NCI-H748 (cell line): ENCODE results near the gene RADIL.

Source experiments
- DNase-seq: peaks from one replicate; lab custom pipeline; 2025; ENCODE audit not compliant: unreplicated experiment; lab: John Stamatoyannopoulos, UW

Gene RADIL

GRCh38 chr7:4851459-4852422, 31.8 kb downstream of the RADIL start:
- no peak for DNase-seq

- DNase-seq: no peak
These were observed 33.2 kb downstream of the RADIL start for GRCh38 chr7:4850262-4850795.

- DNase-seq: peak; percentile 59
These were observed 34.1 kb downstream of the RADIL start for GRCh38 chr7:4849390-4849789.

DNA sequence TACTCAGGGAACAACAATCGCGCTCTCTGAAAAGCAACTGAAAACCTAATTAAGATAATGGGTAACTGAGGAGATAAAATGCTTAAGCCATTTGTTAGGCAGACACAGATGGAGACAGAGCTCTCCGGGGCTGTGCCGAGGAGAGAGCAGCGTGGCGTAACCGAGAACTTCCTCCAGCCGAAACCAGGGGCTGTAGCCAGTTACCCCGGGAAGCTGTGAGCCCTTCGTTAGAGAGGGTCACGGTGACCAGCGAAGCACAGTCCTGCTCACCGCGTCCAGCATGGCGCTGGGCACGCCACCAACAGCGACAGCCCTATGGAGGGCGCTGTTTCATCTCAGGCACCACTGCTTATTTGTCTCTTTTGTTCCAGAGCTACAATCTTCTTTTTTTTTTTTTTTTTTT, 37.8 kb downstream of the RADIL start:
- DNase-seq: peak; percentile 27

DNA sequence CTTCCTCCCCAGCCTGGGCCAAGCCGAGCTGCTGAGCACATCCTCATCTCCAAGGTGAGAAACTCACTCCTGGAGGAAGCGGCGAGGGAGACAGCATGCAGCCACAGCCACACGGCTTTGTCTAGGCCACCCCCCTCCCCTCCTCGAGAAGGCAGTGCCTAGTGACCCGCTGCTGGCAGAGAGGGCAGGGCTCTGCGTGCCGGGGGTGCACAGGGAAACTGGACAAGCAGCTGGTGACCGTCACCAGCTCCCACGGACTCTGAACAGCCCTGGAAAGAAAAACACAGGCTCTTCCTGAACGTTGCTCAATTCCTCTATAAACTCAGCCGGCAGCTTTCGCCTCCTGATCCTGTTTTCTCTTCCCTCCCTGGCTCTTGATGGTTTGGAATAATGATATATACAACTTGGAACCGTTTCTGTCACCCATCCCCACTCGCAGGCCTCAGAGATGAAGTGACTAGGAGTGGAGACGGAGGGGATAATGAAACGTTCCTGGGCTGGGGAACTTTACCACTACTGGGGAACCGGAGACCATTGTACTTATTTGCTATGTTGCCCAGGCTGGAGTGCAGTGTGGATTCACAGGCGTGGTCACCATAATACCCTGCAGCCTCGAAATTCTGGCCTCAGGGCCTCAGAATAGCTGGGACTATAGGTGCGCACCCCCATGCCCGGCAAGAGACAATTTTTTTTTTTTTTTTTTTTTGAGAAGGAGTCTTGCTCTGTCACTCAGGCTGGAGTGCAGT, 41.0 kb downstream of the RADIL start:
- DNase-seq: no peak

DNA sequence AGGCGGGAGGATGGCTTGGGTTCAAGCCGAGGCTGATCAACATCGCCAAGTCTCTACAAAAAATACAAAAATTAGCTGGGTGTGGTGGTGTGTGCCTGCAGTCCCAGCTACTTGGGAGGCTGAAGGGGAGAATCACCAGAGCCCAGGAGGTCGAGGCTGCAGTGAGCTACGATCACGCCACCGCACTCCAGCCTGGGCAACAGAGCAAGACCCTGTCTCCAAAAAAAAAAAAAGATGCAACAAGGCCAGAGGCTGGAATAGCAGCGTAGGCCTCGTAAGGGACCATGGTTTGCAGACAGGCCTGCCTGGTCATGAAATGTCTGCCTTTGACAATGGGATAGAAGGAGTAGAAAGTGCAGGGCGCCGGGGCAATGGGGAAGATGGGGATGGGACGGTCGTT, 41.7 kb downstream of the RADIL start:
- no peak for DNase-seq

- no peak for DNase-seq
These were observed 42.3 kb downstream of the RADIL start for GRCh38 chr7:4841007-4841784.

DNA sequence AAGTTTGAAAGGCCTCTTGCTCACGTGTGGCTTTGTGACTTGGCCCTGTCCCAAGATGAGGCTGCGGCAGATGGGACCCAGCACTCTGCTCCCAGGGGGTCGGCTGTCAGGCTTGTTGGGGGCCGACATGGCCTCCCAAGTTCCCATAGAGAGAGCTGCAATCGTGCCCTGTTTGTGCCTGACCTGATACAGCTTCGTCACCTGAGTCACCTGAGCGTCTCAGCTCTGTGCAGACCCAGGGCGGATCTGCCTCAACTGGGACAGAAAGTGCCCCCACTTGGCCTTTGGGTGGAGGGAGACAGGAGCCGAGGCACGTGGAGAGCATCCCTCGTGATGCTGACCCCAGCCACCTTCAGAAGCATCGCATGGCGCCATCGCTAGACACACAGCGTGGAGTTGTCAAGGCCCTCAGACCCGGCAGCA, 43.4 kb downstream of the RADIL start:
- no peak for DNase-seq

GRCh38 chr7:4838626-4839334, 44.7 kb downstream of the RADIL start:
- DNase-seq: no peak

- peak; percentile 60 for DNase-seq
These were observed 45.5 kb downstream of the RADIL start for GRCh38 chr7:4837803-4838625.

DNA sequence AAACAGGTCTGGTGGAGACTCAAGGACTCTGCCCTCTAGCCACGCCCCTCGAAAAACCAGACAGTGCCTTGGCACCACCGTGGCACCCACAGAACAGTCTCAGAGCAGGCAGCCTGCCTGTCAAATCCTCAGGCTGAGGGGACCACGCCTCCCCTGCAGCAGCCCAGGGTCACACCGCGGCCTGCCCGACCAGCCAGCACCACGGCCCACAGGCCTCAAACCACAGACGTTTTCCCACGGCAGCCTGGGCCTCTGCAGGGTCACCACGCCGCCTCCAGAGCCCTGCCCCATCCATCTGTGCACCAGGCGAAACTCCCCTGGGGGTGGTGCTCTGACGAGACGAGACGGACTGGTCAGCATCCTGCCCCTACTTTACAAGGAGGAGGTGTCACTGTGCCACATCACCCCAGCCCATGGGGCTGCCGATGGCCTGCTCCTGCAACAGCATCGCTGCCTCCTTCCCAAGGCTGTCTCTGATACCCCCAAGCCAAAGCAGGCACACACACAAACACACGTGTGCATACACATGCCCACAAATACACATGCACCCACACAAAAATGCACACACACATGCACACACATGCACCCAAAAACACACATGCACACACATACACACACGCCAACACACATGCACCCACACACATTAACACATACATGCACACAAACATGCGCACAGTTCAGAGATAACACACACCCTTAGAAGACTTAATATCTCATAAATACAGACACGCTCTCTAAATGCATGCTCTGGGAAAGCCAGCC, 46.3 kb downstream of the RADIL start:
- no peak for DNase-seq

- no peak for DNase-seq
These were observed 47.3 kb downstream of the RADIL start for GRCh38 chr7:4836206-4836661.

GRCh38 chr7:4835398-4836205, 47.9 kb downstream of the RADIL start:
- no peak for DNase-seq

- DNase-seq: no peak
These were observed 48.7 kb downstream of the RADIL start for GRCh38 chr7:4834601-4835397.

- no peak for DNase-seq
These were observed 49.6 kb downstream of the RADIL start for GRCh38 chr7:4833691-4834600.

DNA sequence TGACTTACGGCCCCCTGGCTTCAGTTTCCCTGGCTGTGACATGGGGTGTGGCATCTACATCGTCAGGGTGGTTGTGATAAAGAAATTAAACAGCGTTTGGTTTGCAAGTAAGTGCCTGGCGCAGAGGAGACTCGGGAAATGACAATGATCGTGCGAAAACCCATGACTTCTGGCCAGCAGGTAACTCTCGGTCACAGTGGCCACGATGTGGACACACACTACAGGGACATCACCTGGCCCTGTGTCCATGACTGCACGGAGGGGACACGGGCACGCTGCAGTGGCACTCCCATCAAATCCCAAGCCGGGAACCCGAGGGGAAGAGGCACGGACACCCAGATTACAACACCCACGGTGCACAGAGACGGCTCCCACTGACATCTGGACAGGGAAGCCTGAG, 50.3 kb downstream of the RADIL start:
- DNase-seq: no peak
